GM13976 (cell line): Measurements from ENCODE around the gene VCL.

Experiments used
- DNase-seq: peaks from one replicate; pipeline ENCODE4 v3.0.0; 2012; ENCODE audit warnings: low spot score
- CTCF ChIP-seq: IDR thresholded peaks from 2 replicates; pipeline ENCODE4 v1.5.1; 2012; ENCODE audit warnings: borderline replicate concordance, mild to moderate bottlenecking; ENCODE audit not compliant: insufficient read depth; ENCODE audit errors: extremely low read depth, missing control alignments, control extremely low read depth
- in situ Hi-C: fragments of 300-500 bp; cut with MboI; formaldehyde crosslinking; loops from one replicate; pipeline ENCODE4 v1.12.0; 2022; ENCODE audit warnings: low sequenced_read_pairs, mixed read lengths, inconsistent platforms; ENCODE audit not compliant: unreplicated experiment

VCL gene

GRCh38 chr10:74075906-74076305 lies 78.0 kb downstream of the VCL start:
- in situ Hi-C loops, result loop anchor here (25.0 kb wide), 1 partner anchor 189 kb away; no protein-coding TSS in a partner anchor

GRCh38 chr10:74076961-74077360 lies 79.0 kb downstream of the VCL start:
- DNase-seq, result no peak
- in situ Hi-C loops, result loop anchor here (25.0 kb wide), 1 partner anchor 190 kb away; no protein-coding TSS in a partner anchor
- no peak for TF ChIP-seq CTCF

More at GRCh38 chr10:74075906-74076305, 78.0 kb downstream of the VCL start:
- TF ChIP-seq CTCF, result no peak
- DNase-seq, result no peak

GRCh38 chr10:74077416-74077815 lies 79.5 kb downstream of the VCL start:
- no peak for DNase-seq
- in situ Hi-C loops, result loop anchor here (25.0 kb wide), 1 partner anchor 190 kb away; no protein-coding TSS in a partner anchor
- TF ChIP-seq CTCF, result no peak

GRCh38 chr10:74078037-74078436 lies 80.1 kb downstream of the VCL start:
- no peak for DNase-seq
- in situ Hi-C loops, result loop anchor here (25.0 kb wide), 1 partner anchor 191 kb away; no protein-coding TSS in a partner anchor
- no peak for TF ChIP-seq CTCF

- no peak for TF ChIP-seq CTCF
- DNase-seq, result no peak
- in situ Hi-C loops, result loop anchor here (25.0 kb wide), 1 partner anchor 192 kb away; no protein-coding TSS in a partner anchor
These were observed 81.4 kb downstream of the VCL start for GRCh38 chr10:74079028-74079935.

- TF ChIP-seq CTCF, result no peak
- DNase-seq, result no peak
- in situ Hi-C loops, result loop anchor here (25.0 kb wide), 1 partner anchor 193 kb away; no protein-coding TSS in a partner anchor
These were observed 82.1 kb downstream of the VCL start for GRCh38 chr10:74079936-74080590.
